ENCODE measurements around the gene CLPX.

DNA sequence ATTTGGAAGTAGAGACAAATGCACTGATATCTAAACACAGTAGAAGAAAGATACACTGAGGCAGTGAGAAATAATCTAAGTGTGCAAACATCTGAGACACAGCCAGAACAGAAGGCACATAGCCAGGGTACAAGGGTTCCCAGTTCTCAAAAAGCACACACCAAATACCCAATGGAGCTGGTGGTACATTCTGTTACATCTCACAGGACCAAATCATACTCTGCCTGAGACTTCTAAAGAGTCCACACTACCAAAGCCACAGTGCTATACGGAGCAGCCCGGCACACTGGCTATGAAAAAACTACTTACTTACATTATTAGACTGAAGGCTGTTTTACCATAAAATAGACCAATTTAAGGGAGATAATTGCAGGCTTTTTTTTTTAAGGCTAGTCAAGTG lies 19.3 kb downstream of the CLPX start:
- TF ChIP-seq POLR2AphosphoS5 (IDR thresholded peaks at IDR 0.05; ENCODE audit: borderline replicate concordance, low read depth, low read length), result no peak
- TF ChIP-seq EZH2 (IDR thresholded peaks at IDR 0.05), result no peak

Measured in SK-N-MC (cell line).